ENCODE data around the gene HHLA2.
"Not testable (repeated sequence)": the region's sequence is repeated elsewhere in the genome, so short reads cannot be mapped to it uniquely, and the experiment has no call there.

The HHLA2 gene

DNA sequence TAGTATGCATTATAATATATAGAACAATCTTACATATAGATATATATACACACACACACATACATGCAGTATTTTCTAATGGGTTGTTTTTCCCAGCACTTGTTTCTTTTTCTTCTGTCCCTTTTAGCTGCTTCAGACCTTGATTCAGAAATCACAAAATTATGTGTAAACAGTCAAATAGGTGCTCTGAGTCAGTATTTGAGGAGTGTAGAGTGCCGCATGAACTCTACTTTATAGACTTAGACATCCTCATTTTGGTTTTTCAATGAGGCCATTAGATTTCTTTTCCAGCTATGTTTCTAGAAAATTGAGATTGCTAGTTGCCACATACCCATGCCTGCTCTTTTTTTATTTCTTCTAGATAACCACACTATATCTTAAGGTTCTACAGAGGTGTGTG, 58.2 kb downstream of the HHLA2 start:
- TF ChIP-seq, protein P1, sequence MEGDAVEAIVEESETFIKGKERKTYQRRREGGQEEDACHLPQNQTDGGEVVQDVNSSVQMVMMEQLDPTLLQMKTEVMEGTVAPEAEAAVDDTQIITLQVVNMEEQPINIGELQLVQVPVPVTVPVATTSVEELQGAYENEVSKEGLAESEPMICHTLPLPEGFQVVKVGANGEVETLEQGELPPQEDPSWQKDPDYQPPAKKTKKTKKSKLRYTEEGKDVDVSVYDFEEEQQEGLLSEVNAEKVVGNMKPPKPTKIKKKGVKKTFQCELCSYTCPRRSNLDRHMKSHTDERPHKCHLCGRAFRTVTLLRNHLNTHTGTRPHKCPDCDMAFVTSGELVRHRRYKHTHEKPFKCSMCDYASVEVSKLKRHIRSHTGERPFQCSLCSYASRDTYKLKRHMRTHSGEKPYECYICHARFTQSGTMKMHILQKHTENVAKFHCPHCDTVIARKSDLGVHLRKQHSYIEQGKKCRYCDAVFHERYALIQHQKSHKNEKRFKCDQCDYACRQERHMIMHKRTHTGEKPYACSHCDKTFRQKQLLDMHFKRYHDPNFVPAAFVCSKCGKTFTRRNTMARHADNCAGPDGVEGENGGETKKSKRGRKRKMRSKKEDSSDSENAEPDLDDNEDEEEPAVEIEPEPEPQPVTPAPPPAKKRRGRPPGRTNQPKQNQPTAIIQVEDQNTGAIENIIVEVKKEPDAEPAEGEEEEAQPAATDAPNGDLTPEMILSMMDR (IDR thresholded peaks at IDR 0.05) = no peak

DNA sequence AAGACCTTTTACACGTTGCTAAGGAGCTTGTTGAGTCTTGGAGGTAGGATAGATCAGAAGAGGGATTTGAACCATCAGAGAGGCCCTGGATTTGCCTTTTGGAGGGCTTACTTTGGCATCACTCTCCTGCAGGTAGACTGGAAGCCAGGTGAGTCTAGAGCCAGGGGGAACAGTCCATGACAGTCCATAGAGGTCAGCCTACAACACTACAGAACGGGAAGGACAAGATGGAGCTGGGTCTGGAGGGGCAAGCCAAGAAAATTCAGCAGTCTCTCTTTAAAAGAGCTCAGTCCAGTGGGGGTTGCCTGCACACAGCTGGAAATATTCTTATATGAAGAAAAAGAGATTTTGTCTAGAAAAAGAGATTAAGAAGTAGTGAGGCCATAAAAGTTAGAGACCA, 60.7 kb downstream of the HHLA2 start:
- H3K4me3 ChIP-seq = no peak overlapping the region

More for the DNA sequence above, 58.2 kb downstream of the HHLA2 start:
- H3K27ac ChIP-seq = no peak overlapping the region
- DNase-seq (ENCODE audit: low spot score) = no peak
- no peak overlapping the region for H3K4me3 ChIP-seq

DNA sequence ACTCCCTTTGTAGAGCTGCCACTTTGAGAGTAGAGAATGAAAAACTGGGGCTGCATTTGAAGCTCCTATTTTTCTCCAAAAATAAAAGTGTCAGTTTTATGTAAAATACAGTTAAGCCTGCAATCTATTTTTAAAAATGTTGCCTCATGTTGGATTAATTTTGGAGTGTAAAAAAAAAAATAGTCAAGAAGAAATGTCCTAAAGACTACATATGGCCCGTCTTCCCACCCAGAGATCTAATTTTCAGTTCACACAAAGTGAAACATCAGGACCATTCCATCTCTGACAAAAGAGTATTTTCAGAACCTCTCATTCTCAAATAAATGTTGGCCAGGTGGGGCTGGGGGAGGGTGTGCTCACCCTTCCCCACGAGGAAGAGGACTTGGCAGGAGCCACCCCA, 62.7 kb downstream of the HHLA2 start:
- no peak for DNase-seq (ENCODE audit: low spot score)
- TF ChIP-seq, protein P1 (IDR thresholded peaks at IDR 0.05) = no peak
- no peak overlapping the region for H3K27ac ChIP-seq
- no peak overlapping the region for H3K4me3 ChIP-seq

More for the DNA sequence above, 60.7 kb downstream of the HHLA2 start:
- no peak for DNase-seq (ENCODE audit: low spot score)
- H3K27ac ChIP-seq = no peak overlapping the region
- TF ChIP-seq, protein P1 (IDR thresholded peaks at IDR 0.05) = no peak

DNA sequence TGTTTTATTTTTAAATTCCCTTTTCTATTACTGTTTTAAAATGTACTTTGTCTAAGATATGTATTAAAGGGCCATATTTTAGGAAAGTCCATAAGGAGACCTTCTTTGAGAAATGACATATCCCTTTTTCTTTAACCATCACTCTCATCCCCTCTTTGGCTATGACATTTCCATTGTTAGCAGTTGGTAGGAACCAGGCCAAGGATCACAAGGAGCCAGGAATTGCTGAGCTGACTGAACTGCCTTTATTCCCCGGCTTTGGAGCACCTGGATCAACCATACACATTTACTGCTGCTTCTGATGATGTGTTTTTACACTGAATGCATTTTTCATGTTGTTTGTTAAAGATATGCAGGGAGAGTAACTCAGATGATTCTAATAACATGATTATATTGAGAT, 79.7 kb downstream of the HHLA2 start:
- Histone ChIP-seq H3K27ac (no peak overlapping the region), H3K4me3 (no peak overlapping the region)
- DNase-seq (ENCODE audit: low spot score) = no peak
- TF ChIP-seq, protein P1 (IDR thresholded peaks at IDR 0.05) = no peak

DNA sequence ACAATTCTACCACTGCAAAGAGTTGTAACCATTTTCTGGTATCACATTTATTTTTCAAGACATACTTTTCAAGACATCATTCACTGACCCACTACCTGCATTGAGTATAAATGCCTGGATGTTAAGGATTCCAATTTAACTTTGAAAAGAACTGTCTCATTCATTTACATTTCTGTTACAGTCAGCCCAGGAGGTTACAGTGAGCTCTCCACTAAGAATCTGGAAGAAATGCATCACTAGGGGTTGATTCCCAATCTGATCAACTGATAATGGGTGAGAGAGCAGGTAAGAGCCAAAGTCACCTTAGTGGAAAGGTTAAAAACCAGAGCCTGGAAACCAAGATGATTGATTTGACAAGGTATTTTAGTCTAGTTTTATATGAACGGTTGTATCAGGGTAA, 81.0 kb downstream of the HHLA2 start:
- H3K27ac ChIP-seq = no peak overlapping the region
- no peak overlapping the region for H3K4me3 ChIP-seq
- no peak for DNase-seq (ENCODE audit: low spot score)
- TF ChIP-seq, protein P1 (IDR thresholded peaks at IDR 0.05) = no peak

DNA sequence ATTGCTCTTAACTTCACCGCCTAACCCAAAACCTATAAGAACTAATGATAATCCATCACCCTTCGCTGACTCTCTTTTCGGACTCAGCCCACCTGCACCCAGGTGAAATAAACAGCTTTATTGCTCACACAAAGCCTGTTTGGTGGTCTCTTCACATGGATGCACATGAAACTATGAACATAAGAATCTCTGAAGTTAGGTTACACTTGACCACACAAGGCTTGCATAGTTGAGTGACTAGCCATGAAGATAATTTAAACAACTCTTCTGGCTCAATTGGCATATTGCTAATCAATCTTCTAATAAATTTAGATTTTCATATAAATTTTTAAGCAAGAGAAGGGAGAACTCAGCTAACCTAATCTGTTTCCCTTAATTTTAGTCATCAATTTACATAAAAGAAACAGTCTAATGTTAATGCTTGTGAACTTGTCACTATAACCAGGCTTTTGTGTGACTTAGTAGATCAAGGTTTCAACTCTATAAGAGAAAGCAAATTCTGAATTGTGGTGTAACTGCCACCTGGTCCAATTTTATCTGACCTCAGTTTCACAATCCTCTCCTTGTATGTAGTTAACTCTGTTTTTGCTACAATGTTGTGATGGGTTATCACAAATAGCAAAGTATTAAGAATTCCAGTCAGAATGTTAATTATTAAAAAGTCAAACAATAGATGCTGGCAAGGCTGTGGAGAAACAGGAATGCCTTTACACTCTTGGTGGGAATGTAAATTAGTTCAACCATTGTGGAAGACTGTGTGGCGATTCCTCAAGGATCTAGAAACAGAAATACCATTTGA, 82.0 kb downstream of the HHLA2 start:
- DNase-seq (ENCODE audit: low spot score) = no peak
- Histone ChIP-seq H3K4me3 (no peak overlapping the region), H3K27ac (no peak overlapping the region)
- TF ChIP-seq, protein P1 (IDR thresholded peaks at IDR 0.05) = no peak

DNA sequence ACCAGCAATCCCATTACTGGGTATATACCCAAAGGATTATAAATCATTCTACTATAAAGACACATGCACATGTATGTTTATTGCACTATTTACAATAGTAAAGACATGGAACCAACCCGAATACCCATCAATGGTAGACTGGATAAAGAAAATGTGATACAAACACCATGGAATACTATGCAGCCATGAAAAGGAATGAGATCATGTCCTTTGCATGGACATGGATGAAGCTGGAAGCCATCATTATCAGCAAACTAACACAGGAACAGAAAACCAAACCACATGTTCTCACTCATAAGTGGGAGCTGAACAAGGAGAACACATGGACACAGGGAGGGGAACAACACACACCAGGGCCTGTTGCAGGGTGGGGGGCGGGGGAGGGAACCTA, 82.6 kb downstream of the HHLA2 start:
- H3K27ac ChIP-seq; H3K4me3 ChIP-seq; DNase-seq (ENCODE audit: low spot score): not testable (repeated sequence)

Data from coronary artery (tissue), 2 donors.